Measurements from ENCODE around the gene CSMD2. TPM values are rescaled to one million over a fixed set of nuclear protein-coding genes. Genes with fewer than 3 reads are reported as not detected.

Gene CSMD2
- total RNA-seq, 3 donors from 2014 or later: 0.12 to 0.41 (median 0.28) TPM

DNA sequence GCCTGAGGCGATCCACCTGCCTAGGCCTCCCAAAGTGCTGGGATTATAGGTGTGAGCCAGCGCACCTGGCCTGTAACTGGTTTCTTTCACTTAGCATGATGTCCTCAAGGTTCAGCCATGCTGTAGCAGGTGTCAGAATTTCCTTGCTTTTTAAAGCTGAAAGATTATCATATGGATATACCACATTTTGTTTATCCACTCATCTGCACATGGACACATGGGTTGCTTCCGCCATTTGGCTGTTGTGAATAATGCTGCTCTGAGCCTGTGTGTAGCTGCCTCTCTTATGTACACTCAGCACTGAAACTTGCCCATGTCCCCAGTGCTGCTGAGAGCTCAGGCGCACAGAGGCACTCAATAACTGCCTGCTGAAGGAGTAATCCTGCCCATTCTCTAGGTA lies 11.8 kb downstream of the CSMD2 start:
- intact Hi-C loops (cut with DNase I, micrococcal nuclease): no loop called here
- H3K4me1 ChIP-seq (ENCODE audit: low read depth): no peaks in the 10 kb centered on the region
- ATAC-seq: no peak

DNA sequence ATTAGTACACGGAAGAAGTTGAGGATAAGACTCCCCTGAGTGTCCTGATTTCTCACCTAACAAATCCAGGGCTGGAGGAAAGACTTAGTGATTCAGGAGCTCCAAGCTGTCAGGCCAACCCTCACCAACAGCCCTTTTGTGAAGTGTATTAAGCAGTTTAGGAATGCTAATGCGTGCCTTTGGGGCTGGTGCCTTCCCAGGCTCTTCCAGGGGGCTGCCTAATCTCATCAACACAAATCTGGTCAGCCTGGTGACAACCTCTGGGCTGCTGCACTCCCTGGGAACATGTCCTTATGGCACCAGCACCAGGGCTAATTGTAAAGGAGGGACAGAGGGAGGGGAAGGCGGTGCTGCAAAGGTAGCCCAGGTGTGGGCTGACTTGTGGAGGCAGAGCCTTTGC lies 15.5 kb downstream of the CSMD2 start:
- TF ChIP-seq, protein P1, sequence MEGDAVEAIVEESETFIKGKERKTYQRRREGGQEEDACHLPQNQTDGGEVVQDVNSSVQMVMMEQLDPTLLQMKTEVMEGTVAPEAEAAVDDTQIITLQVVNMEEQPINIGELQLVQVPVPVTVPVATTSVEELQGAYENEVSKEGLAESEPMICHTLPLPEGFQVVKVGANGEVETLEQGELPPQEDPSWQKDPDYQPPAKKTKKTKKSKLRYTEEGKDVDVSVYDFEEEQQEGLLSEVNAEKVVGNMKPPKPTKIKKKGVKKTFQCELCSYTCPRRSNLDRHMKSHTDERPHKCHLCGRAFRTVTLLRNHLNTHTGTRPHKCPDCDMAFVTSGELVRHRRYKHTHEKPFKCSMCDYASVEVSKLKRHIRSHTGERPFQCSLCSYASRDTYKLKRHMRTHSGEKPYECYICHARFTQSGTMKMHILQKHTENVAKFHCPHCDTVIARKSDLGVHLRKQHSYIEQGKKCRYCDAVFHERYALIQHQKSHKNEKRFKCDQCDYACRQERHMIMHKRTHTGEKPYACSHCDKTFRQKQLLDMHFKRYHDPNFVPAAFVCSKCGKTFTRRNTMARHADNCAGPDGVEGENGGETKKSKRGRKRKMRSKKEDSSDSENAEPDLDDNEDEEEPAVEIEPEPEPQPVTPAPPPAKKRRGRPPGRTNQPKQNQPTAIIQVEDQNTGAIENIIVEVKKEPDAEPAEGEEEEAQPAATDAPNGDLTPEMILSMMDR (IDR thresholded peaks at IDR 0.05): no peak
- H3K4me1 ChIP-seq (ENCODE audit: low read depth): no peaks in the 10 kb centered on the region
- ATAC-seq (no peak), DNase-seq (no peak)
- H3K9me3 ChIP-seq: no peaks in the 10 kb centered on the region
- no peak overlapping the region for H3K4me3 ChIP-seq
- no peaks in the 10 kb centered on the region for H3K36me3 ChIP-seq (ENCODE audit: low read depth)
- intact Hi-C loops (cut with DNase I, micrococcal nuclease): no loop called here

More for the DNA sequence above, 11.8 kb downstream of the CSMD2 start:
- Histone ChIP-seq H3K36me3 (ENCODE audit: low read depth) (no peaks in the 10 kb centered on the region), H3K9me3 (no peaks in the 10 kb centered on the region), H3K4me3 (no peak overlapping the region)
- no peak for DNase-seq
- TF ChIP-seq, protein P1 (IDR thresholded peaks at IDR 0.05): no peak

DNA sequence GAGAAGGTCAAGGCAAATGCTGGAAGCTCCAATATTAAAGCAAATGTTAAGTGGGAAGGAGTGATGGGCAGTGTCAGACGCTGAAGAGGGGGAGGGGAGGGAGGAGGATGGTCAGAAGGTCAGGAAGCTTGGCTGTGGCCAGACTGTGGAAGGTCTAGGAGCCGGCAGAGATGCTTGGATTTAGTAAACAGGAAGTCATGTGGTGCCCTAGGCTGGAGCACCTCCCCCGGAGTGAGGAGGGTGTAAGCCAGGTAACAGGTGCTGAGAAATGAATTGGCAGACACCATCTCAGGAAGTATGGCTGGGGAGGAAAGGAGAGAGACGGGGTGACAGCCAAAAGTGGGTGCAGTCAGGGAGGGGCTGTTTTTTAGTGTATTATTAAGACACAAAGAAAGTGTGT lies 17.7 kb downstream of the CSMD2 start:
- intact Hi-C loops (cut with DNase I, micrococcal nuclease): no loop called here
- Histone ChIP-seq H3K4me1 (ENCODE audit: low read depth) (no peaks in the 10 kb centered on the region), H3K9me3 (no peaks in the 10 kb centered on the region), H3K4me3 (no peak overlapping the region), H3K36me3 (ENCODE audit: low read depth) (no peaks in the 10 kb centered on the region)
- TF ChIP-seq, protein P1 (IDR thresholded peaks at IDR 0.05): no peak
- ATAC-seq (no peak), DNase-seq (no peak)

DNA sequence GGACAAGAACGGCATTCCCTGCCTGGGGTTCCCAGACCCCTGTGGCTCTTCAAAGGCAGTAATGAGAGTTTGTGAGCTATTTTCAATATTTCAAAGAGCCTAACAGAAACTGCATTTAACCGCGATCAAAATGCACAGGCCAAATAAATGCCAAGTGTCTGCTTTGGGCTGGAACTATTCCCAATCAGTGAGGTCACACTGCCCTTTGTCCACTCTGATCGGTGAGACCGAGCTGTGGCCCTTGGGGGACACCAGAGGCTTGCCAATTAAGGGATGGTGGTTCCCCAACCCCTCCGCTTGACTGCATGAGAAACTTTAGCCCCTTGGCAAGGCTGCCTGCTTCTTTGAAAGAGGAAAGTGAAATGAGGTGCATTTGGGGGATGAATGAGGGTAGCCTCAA lies 20.3 kb downstream of the CSMD2 start:
- DNase-seq (no peak), ATAC-seq (no peak)
- no peaks in the 10 kb centered on the region for H3K9me3 ChIP-seq
- intact Hi-C loops (cut with DNase I, micrococcal nuclease): no loop called here
- TF ChIP-seq, protein P1 (IDR thresholded peaks at IDR 0.05): no peak
- H3K36me3 ChIP-seq (ENCODE audit: low read depth): no peaks in the 10 kb centered on the region
- H3K4me1 ChIP-seq (ENCODE audit: low read depth): no peaks in the 10 kb centered on the region
- no peak overlapping the region for H3K4me3 ChIP-seq

DNA sequence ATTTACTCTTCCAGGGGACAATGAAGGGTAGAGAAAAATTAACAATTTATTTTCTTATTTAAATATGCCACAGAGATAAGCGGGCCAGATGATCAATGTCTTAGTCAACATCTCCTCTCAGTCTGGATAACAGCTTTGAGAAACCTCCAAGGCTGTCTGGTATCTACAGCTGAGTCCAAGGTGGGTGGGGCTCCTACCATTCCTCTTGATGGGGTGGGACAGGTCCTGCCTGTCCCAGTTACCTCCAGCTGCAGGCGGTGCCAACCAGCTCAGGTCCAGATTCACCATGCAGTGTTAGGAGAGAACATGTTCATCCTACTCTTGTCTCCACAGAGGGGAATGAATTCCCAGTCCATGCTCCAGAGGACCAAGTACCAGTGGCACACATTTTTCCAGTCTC lies 21.1 kb downstream of the CSMD2 start:
- intact Hi-C loops (cut with DNase I, micrococcal nuclease): no loop called here
- ATAC-seq (no peak), DNase-seq (no peak)
- no peaks in the 10 kb centered on the region for H3K4me1 ChIP-seq (ENCODE audit: low read depth)
- H3K4me3 ChIP-seq: no peak overlapping the region
- H3K36me3 ChIP-seq (ENCODE audit: low read depth): no peaks in the 10 kb centered on the region
- no peaks in the 10 kb centered on the region for H3K9me3 ChIP-seq
- TF ChIP-seq, protein P1 (IDR thresholded peaks at IDR 0.05): no peak

DNA sequence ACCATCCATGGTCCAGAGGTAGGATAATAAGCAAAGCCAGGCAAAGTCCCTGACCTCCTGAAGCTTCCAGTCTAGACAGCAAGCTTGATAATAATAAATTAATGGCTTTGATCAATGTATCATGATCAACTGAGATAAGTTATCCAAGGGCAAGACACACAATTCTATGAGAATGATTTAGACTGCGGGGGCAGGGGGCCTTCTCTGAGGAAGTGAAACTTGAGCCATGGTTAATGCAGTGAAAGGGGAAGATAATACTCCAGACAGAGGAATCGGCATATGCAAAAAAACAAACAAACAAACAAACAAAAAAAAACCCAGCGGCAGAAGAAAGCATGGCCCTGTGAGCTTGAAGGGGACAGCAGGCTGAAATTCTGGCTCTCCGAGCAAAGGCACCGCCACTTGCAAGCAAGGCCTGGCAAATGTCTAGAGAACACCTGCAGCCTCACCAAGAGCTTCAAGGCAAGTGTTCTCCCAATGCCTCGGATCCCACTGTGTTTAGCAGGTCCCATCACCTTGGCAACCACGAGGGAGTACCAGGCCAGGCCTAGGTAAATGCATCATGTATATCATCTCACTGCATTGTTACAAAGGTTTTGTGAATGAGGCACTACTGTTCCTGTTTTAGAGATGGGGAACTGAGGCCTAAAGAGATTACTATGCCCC lies 24.9 kb downstream of the CSMD2 start:
- H3K4me1 ChIP-seq (ENCODE audit: low read depth): no peaks in the 10 kb centered on the region
- ATAC-seq: no peak
- TF ChIP-seq, protein P1 (IDR thresholded peaks at IDR 0.05): no peak
- no peak overlapping the region for H3K4me3 ChIP-seq
- DNase-seq: no peak
- intact Hi-C loops (cut with DNase I, micrococcal nuclease): no loop called here
- no peaks in the 10 kb centered on the region for H3K36me3 ChIP-seq (ENCODE audit: low read depth)
- H3K9me3 ChIP-seq: no peaks in the 10 kb centered on the region

All from mucosa of descending colon (tissue), 3 donors.